Pancreas (tissue), 10 donors: ENCODE measurements around the gene EXOC3L1. TPM values are rescaled to one million over a fixed set of nuclear protein-coding genes. Genes with fewer than 3 reads are reported as not detected.
A peak's percentile ranks its signal among the peaks of the same experiment; 100 is the strongest.

ENCODE experiments used
- ATAC-seq, 4 donors: fragments of 200-7000 bp; cut with Tn5 transposase; one replicate each; pipeline versions ENCODE4 v1.8.0 to v1.9.1; 2020; ENCODE audit warnings: mild to moderate bottlenecking in 4 of 4, moderate library complexity in 4 of 4
- DNase-seq, 6 donors: peaks; one replicate each; pipeline ENCODE4 v3.0.0-alpha.2; 2020
- FAIRE-seq: peaks from 2 replicates; lab custom pipeline; 2012; peaks lifted over from hg19 to GRCh38; lab: Jason Lieb, UNC
- H3K27ac ChIP-seq, 4 donors: fragments of 200-600 bp; sonication (generic); 1 replicate in 3 of 4; 2 replicates in 1 of 4; pipeline versions ENCODE4 v1.5.0 to v1.8.0; 2020
- H3K27me3 ChIP-seq, 4 donors: fragments of 200-600 bp; one replicate each; pipeline ENCODE4 v1.8.0; 2021
- H3K36me3 ChIP-seq, 3 donors: fragments of 200-600 bp; sonication (generic) in 1 of 3; one replicate each; pipeline versions ENCODE4 v1.5.0 to v1.8.0; 2020 to 2021
- H3K4me1 ChIP-seq, 3 donors: fragments of 200-600 bp; one replicate each; pipeline ENCODE4 v1.8.0; 2021
- H3K4me3 ChIP-seq, 4 donors: fragments of 200-600 bp; sonication (generic) in 2 of 4; one replicate each; pipeline versions ENCODE4 v1.5.0 to v1.8.0; 2020 to 2021
- H3K9me3 ChIP-seq, 4 donors: fragments of 200-600 bp; one replicate each; pipeline ENCODE4 v1.8.0; 2021
- WGBS, 2 donors: extraction: QIAGEN DNeasy Blood & Tissue Kit; methylation state at CpG; one replicate each; pipeline ENCODE4 v1.1.7; 2013; 5-methylcytosine and 5-hydroxymethylcytosine counted together
- intact Hi-C, 3 donors: fragments of 100-400 bp; cut with DNase I; formaldehyde crosslinking; loops; one replicate each; pipeline versions ENCODE4 v1.11.1 to v1.14.2; 2022
- polyA plus RNA-seq, 2 donors: library from polyadenylated mRNA; stranded (reverse); fragments of 200-250 nt; gene quantifications; one replicate each; pipeline ENCODE4 v1.2.3, GENCODE V29; 2013
- total RNA-seq, 6 donors: library from RNA; stranded (reverse); fragmentation: NEBNext Ultra II Directional in 4 of 6; extraction: Animal tissue kit (Norgen Biotek cat#: 25700) in 4 of 6; gene quantifications; one replicate each; pipeline versions ENCODE4 v1.2.1 to v1.2.4, GENCODE V29; 2021 to 2023
- TF ChIP-seq, protein P1 (sequence below), 4 donors: fragments of 200-600 bp; sonication (generic) in 3 of 4; IDR thresholded peaks; one replicate each; pipeline versions ENCODE4 v1.5.0 to v1.8.0; 2021; ENCODE audit warnings: antibody characterized with exemption in 4 of 4
- donor health status: healthy with polysubstance abuse.
- donor health status: DM: no; HTN: no; CAD: no; lungs with moderate emphysema.
- donor health status: DM: no; HTN: no; CAD: no.
- donor health status: control.
- donor health status: control.
- donor health status: Bipolar disorder and iron deficiency.
- donor health status: DM: yes; HTN: yes; CAD: no.
- donor health status: DM: no; HTN: no; CAD: no.
- donor health status: DM: no; HTN: no; CAD: no.
- donor health status: DM: yes; HTN: yes; CAD: no.

EXOC3L1 gene
- total and polyA plus RNA-seq, 8 donors: 0.67 to 6.2 (median 1.5) TPM

- TF ChIP-seq, protein P1, sequence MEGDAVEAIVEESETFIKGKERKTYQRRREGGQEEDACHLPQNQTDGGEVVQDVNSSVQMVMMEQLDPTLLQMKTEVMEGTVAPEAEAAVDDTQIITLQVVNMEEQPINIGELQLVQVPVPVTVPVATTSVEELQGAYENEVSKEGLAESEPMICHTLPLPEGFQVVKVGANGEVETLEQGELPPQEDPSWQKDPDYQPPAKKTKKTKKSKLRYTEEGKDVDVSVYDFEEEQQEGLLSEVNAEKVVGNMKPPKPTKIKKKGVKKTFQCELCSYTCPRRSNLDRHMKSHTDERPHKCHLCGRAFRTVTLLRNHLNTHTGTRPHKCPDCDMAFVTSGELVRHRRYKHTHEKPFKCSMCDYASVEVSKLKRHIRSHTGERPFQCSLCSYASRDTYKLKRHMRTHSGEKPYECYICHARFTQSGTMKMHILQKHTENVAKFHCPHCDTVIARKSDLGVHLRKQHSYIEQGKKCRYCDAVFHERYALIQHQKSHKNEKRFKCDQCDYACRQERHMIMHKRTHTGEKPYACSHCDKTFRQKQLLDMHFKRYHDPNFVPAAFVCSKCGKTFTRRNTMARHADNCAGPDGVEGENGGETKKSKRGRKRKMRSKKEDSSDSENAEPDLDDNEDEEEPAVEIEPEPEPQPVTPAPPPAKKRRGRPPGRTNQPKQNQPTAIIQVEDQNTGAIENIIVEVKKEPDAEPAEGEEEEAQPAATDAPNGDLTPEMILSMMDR (IDR thresholded peaks at IDR 0.05): no peak
- FAIRE-seq (no peak), ATAC-seq (no peak), DNase-seq (no peak)
- intact Hi-C loops: loop anchor here in 2 of 3 donors (5.0 to 10.0 kb wide), 2 partner anchors 174 to 177 kb away; no protein-coding TSS in a partner anchor
- Histone ChIP-seq H3K27ac (peak overlapping the region in 1 of 4 donors; percentile 38), H3K4me1 (peaks cover 0 to 3% (median 0%) of the 10 kb centered on the region in 3 donors), H3K27me3 (no peaks in the 10 kb centered on the region), H3K36me3 (no peaks in the 10 kb centered on the region), H3K9me3 (no peaks in the 10 kb centered on the region), H3K4me3 (peak overlapping the region in 2 of 4 donors; percentile 53 to 61)
- 38 to 50% methylated on average over 8 of the region's 8 CpGs for WGBS, 2 donors
These were observed 38.4 kb downstream of the EXOC3L1 start for GRCh38 chr16:67151431-67152097.

DNA sequence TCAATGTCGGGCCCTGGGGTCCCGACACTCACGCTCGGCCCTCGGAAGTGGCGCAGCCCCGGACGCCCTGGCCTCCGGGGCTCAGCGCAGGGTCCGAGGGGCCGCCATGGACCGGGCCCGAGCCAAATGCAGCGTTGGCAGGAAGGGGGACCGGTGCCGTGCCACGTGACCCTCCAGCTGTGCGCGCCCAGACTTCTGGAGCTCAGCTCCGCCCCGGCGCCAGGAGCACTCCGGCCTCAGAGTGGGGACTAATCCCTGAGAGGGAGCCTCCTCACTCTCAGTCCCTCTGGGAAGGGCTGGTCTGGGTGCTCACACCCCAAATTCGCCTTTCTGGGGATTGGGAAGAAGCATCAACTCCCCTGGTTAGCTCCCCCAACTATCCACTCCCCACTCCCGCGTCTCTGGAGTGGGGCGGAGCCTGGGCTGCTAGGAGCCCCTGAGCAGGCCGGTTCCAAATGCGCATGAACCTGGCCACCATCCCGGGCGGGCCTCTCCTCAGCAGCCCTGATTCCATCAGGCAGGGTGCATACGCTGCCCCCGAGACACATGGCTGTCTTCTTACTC is 39.0 kb downstream of the EXOC3L1 start, which contains the start of gene B3GNT9:
Gene B3GNT9, minus strand, starts transcription at position 166 of the 564 bp plus-strand sequence. CDS start 513 bp downstream, outside the sequence.
- H3K9me3 ChIP-seq: no peaks in the 10 kb centered on the region
- WGBS, 2 donors: 1% methylated on average over 34 of the region's 34 CpGs
- H3K27ac ChIP-seq: peak within 1 kb of the TSS; percentile 2 to 48 (median 40)
- TF ChIP-seq, protein P1 (IDR thresholded peaks at IDR 0.05): no peak
- peak; percentile 60 to 76 (median 72) for ATAC-seq
- no peaks in the 10 kb centered on the region for H3K36me3 ChIP-seq
- intact Hi-C loops: loop anchor here in 2 of 3 donors (5.0 to 10.0 kb wide), 2 partner anchors 174 to 176 kb away; no protein-coding TSS in a partner anchor
- H3K27me3 ChIP-seq: no peaks in the 10 kb centered on the region
- peak within 1 kb of the TSS; percentile 37 to 61 (median 55) for H3K4me3 ChIP-seq
- DNase-seq: peak in 5 of 6 donors; percentile 58 to 87 (median 72)
- FAIRE-seq: no peak
- peaks cover 0 to 3% (median 0%) of the 10 kb centered on the region in 3 donors for H3K4me1 ChIP-seq

DNA sequence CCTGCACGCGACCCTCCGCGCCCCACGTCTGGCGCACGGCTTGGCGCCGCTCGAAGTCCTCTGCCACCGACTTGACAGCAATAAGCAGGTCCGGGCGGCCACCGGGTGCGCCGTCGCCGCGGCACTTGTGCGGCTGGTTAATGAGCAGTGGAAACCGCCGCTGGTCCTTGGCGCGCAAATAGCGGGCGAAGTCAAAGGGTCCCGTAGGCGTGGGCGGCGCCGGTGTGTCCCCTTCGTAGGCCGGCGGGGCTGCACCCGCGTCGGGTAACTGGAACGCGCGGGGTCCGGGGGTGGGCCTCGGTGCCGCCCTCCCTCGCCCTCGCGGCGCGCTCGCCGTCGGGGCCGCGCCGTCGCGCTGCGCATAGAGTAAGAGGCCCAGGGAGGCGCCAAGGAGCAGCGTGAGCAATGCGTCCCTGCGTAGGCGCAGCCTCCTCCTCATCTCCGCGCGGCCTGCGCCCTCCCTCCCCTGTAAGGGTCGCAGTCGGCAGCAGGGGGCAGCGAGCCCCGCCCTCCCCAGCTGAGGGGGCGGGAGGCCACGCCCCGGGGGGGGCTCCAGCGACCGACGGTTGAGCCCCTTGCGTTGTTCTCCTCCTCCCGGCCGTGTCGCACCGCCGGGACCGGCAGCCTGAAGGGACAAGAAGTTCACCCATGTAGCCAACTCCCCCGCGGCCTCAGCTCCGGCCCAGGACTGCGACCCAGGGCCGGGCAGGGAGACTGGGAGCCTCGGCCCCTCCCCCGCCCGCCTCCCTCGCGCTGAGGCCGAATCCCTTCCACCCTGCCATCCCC is 39.7 kb downstream of the EXOC3L1 start:
- no peaks in the 10 kb centered on the region for H3K9me3 ChIP-seq
- H3K4me1 ChIP-seq: no peaks in the 10 kb centered on the region
- H3K36me3 ChIP-seq: peaks cover 0 to 3% (median 0%) of the 10 kb centered on the region in 3 donors
- H3K27me3 ChIP-seq: no peaks in the 10 kb centered on the region
- 6 to 8% methylated on average over 38 to 94 of the region's 94 CpGs for WGBS, 2 donors
- TF ChIP-seq, protein P1 (IDR thresholded peaks at IDR 0.05): no peak
- DNase-seq (peak in 4 of 6 donors; percentile 36 to 78 (median 62)), ATAC-seq (peak; percentile 38 to 56 (median 53)), FAIRE-seq (no peak)
- peak overlapping the region; percentile 2 to 48 (median 40) for H3K27ac ChIP-seq
- intact Hi-C loops: loop anchor here in 2 of 3 donors (5.0 to 10.0 kb wide), 2 partner anchors 173 to 175 kb away; no protein-coding TSS in a partner anchor
- peak overlapping the region; percentile 37 to 61 (median 55) for H3K4me3 ChIP-seq

GRCh38 chr16:67149276-67150046 is 40.5 kb downstream of the EXOC3L1 start:
- H3K27ac ChIP-seq: no peak overlapping the region
- H3K27me3 ChIP-seq: no peaks in the 10 kb centered on the region
- peaks cover 0 to 6% (median 4%) of the 10 kb centered on the region in 3 donors for H3K36me3 ChIP-seq
- no peaks in the 10 kb centered on the region for H3K9me3 ChIP-seq
- WGBS, 2 donors: 57 to 58% methylated on average over 76 to 77 of the region's 77 CpGs
- H3K4me3 ChIP-seq: no peak overlapping the region
- H3K4me1 ChIP-seq: no peaks in the 10 kb centered on the region
- DNase-seq (peak in 1 of 6 donors; percentile 70), ATAC-seq (no peak), FAIRE-seq (no peak)
- intact Hi-C loops: loop anchor here in 2 of 3 donors (5.0 to 10.0 kb wide), 3 partner anchors 172 to 255 kb away; no protein-coding TSS in a partner anchor
- TF ChIP-seq, protein P1 (IDR thresholded peaks at IDR 0.05): no peak
